A549 (cell line): ENCODE results near the gene BCKDHA.
"Not testable (repeated sequence)": the region's sequence is repeated elsewhere in the genome, so short reads cannot be mapped to it uniquely, and the experiment has no call there.

Experiments used
- MAZ ChIP-seq: fragments of 150-350 bp; IDR thresholded peaks from 2 replicates; pipeline ENCODE4 v1.6.1; 2014; ENCODE audit warnings: antibody characterized with exemption, low read depth, low read length, borderline replicate concordance
- POLR2A ChIP-seq: IDR thresholded peaks from 2 replicates; pipeline ENCODE4 v1.6.1; 2012; ENCODE audit warnings: mild to moderate bottlenecking, low read length
- RCOR1 ChIP-seq: fragments of 150-350 bp; IDR thresholded peaks from 2 replicates; pipeline ENCODE4 v1.6.1; 2014; ENCODE audit warnings: antibody characterized with exemption, low read length, low read depth
- TF ChIP-seq, protein P1 (sequence below): fragments of 150-350 bp; IDR thresholded peaks from 2 replicates; pipeline ENCODE4 v1.6.1; 2014; ENCODE audit warnings: low read depth, mild to moderate bottlenecking, low read length
- TF ChIP-seq, protein P2 (sequence below): IDR thresholded peaks from 2 replicates; pipeline ENCODE4 v1.6.1; 2012; ENCODE audit warnings: low read depth, borderline replicate concordance
- TF ChIP-seq, protein P3 (sequence below): fragments of >200 bp; sonication (Bioruptor Twin); formaldehyde crosslinking; IDR thresholded peaks from 3 replicates; pipeline ENCODE4 v1.5.1; 2016
- TF ChIP-seq, protein P4 (sequence below): fragments of 450-650 bp; IDR thresholded peaks from 2 replicates; pipeline ENCODE4 v1.6.1; 2014; ENCODE audit warnings: antibody characterized with exemption

DNA sequence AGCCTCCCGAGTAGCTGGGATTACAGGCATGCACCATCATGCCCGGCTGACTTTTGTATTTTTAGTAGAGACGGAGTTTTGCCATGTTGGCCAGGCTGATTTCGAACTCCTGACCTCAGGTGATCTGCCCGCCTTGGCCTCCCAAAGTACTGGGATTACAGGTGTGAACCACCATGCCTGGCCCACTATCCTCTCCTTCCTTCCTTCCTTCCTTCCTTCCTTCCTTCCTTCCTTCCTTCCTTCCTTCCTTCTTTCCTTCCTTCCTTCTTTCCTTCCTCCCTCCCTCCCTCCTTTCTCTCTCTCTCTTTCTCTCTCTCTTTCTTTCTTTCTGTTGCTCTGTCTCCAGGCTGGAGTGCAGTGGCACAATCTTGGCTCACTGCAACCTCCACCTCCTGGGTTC is 26.5 kb upstream of the BCKDHA start:
- TF ChIP-seq, protein P1, sequence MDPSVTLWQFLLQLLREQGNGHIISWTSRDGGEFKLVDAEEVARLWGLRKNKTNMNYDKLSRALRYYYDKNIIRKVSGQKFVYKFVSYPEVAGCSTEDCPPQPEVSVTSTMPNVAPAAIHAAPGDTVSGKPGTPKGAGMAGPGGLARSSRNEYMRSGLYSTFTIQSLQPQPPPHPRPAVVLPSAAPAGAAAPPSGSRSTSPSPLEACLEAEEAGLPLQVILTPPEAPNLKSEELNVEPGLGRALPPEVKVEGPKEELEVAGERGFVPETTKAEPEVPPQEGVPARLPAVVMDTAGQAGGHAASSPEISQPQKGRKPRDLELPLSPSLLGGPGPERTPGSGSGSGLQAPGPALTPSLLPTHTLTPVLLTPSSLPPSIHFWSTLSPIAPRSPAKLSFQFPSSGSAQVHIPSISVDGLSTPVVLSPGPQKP: not testable (repeated sequence)
- not testable (repeated sequence) for TF ChIP-seq MAZ, POLR2A, RCOR1
- TF ChIP-seq, protein P2, sequence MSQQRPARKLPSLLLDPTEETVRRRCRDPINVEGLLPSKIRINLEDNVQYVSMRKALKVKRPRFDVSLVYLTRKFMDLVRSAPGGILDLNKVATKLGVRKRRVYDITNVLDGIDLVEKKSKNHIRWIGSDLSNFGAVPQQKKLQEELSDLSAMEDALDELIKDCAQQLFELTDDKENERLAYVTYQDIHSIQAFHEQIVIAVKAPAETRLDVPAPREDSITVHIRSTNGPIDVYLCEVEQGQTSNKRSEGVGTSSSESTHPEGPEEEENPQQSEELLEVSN: not testable (repeated sequence)
- TF ChIP-seq, protein P3, sequence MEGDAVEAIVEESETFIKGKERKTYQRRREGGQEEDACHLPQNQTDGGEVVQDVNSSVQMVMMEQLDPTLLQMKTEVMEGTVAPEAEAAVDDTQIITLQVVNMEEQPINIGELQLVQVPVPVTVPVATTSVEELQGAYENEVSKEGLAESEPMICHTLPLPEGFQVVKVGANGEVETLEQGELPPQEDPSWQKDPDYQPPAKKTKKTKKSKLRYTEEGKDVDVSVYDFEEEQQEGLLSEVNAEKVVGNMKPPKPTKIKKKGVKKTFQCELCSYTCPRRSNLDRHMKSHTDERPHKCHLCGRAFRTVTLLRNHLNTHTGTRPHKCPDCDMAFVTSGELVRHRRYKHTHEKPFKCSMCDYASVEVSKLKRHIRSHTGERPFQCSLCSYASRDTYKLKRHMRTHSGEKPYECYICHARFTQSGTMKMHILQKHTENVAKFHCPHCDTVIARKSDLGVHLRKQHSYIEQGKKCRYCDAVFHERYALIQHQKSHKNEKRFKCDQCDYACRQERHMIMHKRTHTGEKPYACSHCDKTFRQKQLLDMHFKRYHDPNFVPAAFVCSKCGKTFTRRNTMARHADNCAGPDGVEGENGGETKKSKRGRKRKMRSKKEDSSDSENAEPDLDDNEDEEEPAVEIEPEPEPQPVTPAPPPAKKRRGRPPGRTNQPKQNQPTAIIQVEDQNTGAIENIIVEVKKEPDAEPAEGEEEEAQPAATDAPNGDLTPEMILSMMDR: not testable (repeated sequence)
- TF ChIP-seq, protein P4, sequence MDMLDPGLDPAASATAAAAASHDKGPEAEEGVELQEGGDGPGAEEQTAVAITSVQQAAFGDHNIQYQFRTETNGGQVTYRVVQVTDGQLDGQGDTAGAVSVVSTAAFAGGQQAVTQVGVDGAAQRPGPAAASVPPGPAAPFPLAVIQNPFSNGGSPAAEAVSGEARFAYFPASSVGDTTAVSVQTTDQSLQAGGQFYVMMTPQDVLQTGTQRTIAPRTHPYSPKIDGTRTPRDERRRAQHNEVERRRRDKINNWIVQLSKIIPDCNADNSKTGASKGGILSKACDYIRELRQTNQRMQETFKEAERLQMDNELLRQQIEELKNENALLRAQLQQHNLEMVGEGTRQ: not testable (repeated sequence)
